Nephron progenitor cell (in vitro differentiated cells): ENCODE results near the gene SLC16A4.

ENCODE experiments used
- DNase-seq: peaks from one replicate; pipeline ENCODE4 v3.0.0; 2021
- H3K27ac Mint-ChIP-seq: 2 replicates; pipeline ENCODE4 v1.8.0; 2021; ENCODE audit warnings: mild to moderate bottlenecking, moderate library complexity, mixed read lengths
- H3K27me3 Mint-ChIP-seq: 2 replicates; pipeline ENCODE4 v1.8.0; 2021; ENCODE audit warnings: mild to moderate bottlenecking, low read depth, mixed read lengths; ENCODE audit not compliant: poor library complexity
- H3K36me3 Mint-ChIP-seq: 2 replicates; pipeline ENCODE4 v1.8.0; 2021; ENCODE audit warnings: low read depth, mixed read lengths
- H3K4me1 Mint-ChIP-seq: 2 replicates; pipeline ENCODE4 v1.8.0; 2021; ENCODE audit warnings: mixed read lengths
- H3K4me3 Mint-ChIP-seq: 2 replicates; pipeline ENCODE4 v1.8.0; 2021; ENCODE audit warnings: mild to moderate bottlenecking, moderate library complexity, mixed read lengths
- H3K9me3 Mint-ChIP-seq: 2 replicates; pipeline ENCODE4 v1.8.0; 2021; ENCODE audit warnings: mild to moderate bottlenecking, moderate library complexity, mixed read lengths
- TF ChIP-seq, protein P1 (sequence below): fragments of 200-600 bp; sonication (generic); IDR thresholded peaks from 2 replicates; pipeline ENCODE4 v1.5.0; 2021; ENCODE audit warnings: antibody characterized with exemption

Gene SLC16A4

DNA sequence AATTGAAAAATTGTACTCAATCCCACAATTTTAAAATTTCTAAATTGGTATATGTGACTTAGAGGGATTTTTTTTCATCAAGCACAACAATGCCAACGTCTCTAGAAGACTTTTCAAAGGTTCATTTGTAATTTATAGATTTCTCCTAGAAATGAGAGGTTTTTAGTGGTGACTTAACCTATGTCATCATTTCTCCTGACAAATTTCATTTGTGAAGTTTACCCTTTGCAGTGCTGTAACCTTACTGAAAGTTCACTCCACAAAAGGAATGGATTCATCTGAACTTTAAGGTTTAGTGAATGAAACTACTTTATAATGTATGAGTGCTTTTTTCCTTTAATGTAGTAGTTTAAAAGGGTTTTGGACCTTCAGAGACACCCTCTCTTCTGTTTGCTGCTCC, 35.5 kb downstream of the SLC16A4 start:
- H3K9me3 Mint-ChIP-seq: no peaks in the 10 kb centered on the region
- TF ChIP-seq, protein P1, sequence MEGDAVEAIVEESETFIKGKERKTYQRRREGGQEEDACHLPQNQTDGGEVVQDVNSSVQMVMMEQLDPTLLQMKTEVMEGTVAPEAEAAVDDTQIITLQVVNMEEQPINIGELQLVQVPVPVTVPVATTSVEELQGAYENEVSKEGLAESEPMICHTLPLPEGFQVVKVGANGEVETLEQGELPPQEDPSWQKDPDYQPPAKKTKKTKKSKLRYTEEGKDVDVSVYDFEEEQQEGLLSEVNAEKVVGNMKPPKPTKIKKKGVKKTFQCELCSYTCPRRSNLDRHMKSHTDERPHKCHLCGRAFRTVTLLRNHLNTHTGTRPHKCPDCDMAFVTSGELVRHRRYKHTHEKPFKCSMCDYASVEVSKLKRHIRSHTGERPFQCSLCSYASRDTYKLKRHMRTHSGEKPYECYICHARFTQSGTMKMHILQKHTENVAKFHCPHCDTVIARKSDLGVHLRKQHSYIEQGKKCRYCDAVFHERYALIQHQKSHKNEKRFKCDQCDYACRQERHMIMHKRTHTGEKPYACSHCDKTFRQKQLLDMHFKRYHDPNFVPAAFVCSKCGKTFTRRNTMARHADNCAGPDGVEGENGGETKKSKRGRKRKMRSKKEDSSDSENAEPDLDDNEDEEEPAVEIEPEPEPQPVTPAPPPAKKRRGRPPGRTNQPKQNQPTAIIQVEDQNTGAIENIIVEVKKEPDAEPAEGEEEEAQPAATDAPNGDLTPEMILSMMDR: no peak
- H3K36me3 Mint-ChIP-seq: peaks cover 19% of the 10 kb centered on the region
- H3K4me1 Mint-ChIP-seq: peaks cover 18% of the 10 kb centered on the region
- no peak overlapping the region for H3K4me3 Mint-ChIP-seq
- no peak overlapping the region for H3K27ac Mint-ChIP-seq
- no peak for DNase-seq
- no peaks in the 10 kb centered on the region for H3K27me3 Mint-ChIP-seq

DNA sequence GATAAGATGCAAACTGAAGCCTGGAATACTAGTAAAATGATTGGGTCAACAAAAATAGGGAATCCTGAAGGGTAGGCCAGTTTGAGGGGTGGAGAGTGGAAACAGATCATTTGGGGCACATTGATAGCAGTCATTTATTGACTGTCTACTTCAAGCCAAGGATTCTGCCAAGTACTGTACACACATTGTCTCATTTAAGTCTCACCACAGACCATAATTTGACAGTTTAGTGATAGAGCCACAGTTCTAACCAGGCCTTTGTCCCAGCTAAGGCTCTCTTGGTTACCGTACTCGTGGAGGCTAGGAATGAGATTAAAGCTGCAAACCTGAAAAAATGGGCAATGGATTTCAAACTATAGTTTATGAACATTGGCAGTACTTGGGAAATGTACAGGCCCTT, 40.5 kb downstream of the SLC16A4 start:
- peaks cover 62% of the 10 kb centered on the region for H3K4me1 Mint-ChIP-seq
- DNase-seq: no peak
- H3K36me3 Mint-ChIP-seq: peaks cover 16% of the 10 kb centered on the region
- TF ChIP-seq, protein P1: no peak
- H3K4me3 Mint-ChIP-seq: peak overlapping the region; percentile 7
- H3K27ac Mint-ChIP-seq: no peak overlapping the region
- H3K27me3 Mint-ChIP-seq: no peaks in the 10 kb centered on the region
- no peaks in the 10 kb centered on the region for H3K9me3 Mint-ChIP-seq

- H3K9me3 Mint-ChIP-seq: no peaks in the 10 kb centered on the region
- H3K36me3 Mint-ChIP-seq: peaks cover 26% of the 10 kb centered on the region
- H3K27ac Mint-ChIP-seq: no peak overlapping the region
- no peaks in the 10 kb centered on the region for H3K27me3 Mint-ChIP-seq
- H3K4me1 Mint-ChIP-seq: peaks cover 74% of the 10 kb centered on the region
- no peak for DNase-seq
- peak overlapping the region; percentile 52 for H3K4me3 Mint-ChIP-seq
- TF ChIP-seq, protein P1: no peak
These were observed 42.1 kb downstream of the SLC16A4 start for GRCh38 chr1:110348771-110349170.

DNA sequence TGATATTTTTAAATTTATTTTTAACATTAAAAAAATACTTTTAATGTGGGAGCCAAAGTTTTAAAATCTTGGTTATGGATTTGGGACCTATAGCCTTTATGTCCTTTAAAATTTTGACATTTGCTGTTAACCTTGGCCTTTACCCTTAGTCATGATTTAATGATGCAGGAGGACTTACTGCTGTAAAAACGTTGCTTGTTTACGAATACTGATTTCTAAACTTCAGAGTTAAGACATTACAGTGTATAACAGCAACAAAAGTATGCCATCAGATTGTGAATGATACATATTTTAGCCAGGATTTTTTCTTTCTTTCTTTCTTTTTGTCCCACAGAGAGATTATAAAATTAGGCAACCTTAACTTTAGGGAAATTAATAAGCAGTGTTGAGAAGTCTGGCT, 42.8 kb downstream of the SLC16A4 start:
- H3K27me3 Mint-ChIP-seq: no peaks in the 10 kb centered on the region
- TF ChIP-seq, protein P1: no peak
- peaks cover 77% of the 10 kb centered on the region for H3K4me1 Mint-ChIP-seq
- peaks cover 33% of the 10 kb centered on the region for H3K36me3 Mint-ChIP-seq
- DNase-seq: no peak
- no peaks in the 10 kb centered on the region for H3K9me3 Mint-ChIP-seq
- H3K27ac Mint-ChIP-seq: no peak overlapping the region
- H3K4me3 Mint-ChIP-seq: peak overlapping the region; percentile 33

DNA sequence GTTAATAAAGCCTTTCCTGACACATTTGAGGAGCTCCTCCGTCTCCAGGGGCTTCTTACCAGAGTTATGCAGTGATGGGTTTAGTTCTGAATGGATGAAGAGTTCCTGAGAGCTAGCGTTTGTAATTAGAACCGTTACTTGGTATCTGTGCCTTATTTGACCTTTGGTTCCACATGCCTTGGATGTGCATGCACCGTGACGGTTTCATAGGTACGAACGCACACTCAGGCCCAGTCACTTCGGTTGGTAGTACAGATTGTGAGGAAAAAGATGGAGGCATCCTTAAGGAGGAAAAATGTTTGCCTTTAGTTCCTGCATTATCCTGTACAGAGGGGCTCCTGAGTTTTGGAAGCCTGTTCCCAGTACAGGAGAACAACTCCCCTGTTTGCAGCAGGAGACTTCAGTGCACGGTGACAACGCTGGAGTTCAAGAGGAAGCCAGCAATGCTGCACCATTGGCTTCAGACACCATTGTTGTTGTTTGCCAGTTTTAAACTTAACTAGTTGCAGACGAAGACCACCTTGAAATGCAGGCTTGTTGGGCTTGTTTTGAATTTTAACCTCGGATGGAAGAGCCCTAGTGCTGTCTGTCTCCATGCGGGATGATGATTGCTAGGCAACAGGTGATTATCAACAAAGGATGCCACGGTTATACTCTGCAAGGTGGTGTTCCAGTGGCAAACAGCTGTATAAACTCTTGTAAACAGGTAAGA, 43.5 kb downstream of the SLC16A4 start:
- H3K9me3 Mint-ChIP-seq: no peaks in the 10 kb centered on the region
- peaks cover 38% of the 10 kb centered on the region for H3K36me3 Mint-ChIP-seq
- peaks cover 84% of the 10 kb centered on the region for H3K4me1 Mint-ChIP-seq
- TF ChIP-seq, protein P1: no peak
- DNase-seq: peak; percentile 17
- H3K27me3 Mint-ChIP-seq: no peaks in the 10 kb centered on the region
- peak overlapping the region; percentile 95 for H3K27ac Mint-ChIP-seq
- H3K4me3 Mint-ChIP-seq: peak overlapping the region; percentile 66

GRCh38 chr1:110346690-110347089, 44.1 kb downstream of the SLC16A4 start:
- no peaks in the 10 kb centered on the region for H3K9me3 Mint-ChIP-seq
- peaks cover 90% of the 10 kb centered on the region for H3K4me1 Mint-ChIP-seq
- H3K36me3 Mint-ChIP-seq: peaks cover 44% of the 10 kb centered on the region
- TF ChIP-seq, protein P1: no peak
- DNase-seq: peak; percentile 20
- peak overlapping the region; percentile 66 for H3K4me3 Mint-ChIP-seq
- peak overlapping the region; percentile 95 for H3K27ac Mint-ChIP-seq
- H3K27me3 Mint-ChIP-seq: no peaks in the 10 kb centered on the region
